ENCODE data around the gene ESR2. TPM values are rescaled to one million over a fixed set of nuclear protein-coding genes. Genes with fewer than 3 reads are reported as not detected.

The ESR2 gene
- total RNA-seq, 1 donor from 2014 or later = 0.31 TPM

DNA sequence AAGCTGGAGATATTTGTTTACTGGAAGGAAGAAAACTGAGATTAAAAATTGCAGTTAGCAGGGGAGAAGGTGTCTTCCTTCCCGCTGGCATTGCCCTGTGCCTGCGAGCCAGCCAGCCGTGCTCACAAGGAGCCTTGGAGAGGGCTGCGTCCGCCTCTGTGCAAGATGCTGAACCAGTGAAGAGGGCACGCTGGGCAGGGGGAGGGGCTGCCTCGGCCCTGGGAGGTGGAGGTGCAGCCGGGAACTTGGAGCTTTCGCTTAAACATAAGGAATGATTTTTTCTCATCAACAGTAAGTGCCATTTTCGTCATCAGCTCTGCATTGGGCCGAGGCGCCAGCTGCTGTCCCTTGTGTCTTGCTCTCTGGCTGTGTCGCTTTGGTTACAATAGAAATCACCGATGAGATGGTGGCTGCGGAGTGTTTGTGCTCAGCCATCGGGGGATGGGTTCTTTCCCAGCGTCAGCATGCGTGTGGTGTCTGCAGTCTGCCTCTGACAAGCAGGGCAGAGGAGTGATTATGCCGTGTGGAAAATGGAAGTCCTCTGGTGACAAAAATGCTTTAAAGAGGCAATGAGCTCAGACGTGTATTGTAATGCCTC is 97.3 kb downstream of the ESR2 start:
- H3K4me3 Mint-ChIP-seq = peak overlapping the region; percentile 77
- H3K36me3 Mint-ChIP-seq = peaks cover 2% of the 10 kb centered on the region
- TF ChIP-seq, protein P1, sequence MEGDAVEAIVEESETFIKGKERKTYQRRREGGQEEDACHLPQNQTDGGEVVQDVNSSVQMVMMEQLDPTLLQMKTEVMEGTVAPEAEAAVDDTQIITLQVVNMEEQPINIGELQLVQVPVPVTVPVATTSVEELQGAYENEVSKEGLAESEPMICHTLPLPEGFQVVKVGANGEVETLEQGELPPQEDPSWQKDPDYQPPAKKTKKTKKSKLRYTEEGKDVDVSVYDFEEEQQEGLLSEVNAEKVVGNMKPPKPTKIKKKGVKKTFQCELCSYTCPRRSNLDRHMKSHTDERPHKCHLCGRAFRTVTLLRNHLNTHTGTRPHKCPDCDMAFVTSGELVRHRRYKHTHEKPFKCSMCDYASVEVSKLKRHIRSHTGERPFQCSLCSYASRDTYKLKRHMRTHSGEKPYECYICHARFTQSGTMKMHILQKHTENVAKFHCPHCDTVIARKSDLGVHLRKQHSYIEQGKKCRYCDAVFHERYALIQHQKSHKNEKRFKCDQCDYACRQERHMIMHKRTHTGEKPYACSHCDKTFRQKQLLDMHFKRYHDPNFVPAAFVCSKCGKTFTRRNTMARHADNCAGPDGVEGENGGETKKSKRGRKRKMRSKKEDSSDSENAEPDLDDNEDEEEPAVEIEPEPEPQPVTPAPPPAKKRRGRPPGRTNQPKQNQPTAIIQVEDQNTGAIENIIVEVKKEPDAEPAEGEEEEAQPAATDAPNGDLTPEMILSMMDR (IDR thresholded peaks at IDR 0.05; ENCODE audit: unreplicated experiment) = no peak
- H3K4me1 Mint-ChIP-seq = peaks cover 50% of the 10 kb centered on the region
- peak in 1 of 2 experiments; percentile 53 for DNase-seq (ENCODE audit: low spot score in 2 of 2, unreplicated experiment in 2 of 2)
- H3K27me3 Mint-ChIP-seq (ENCODE audit: low read depth) = no peaks in the 10 kb centered on the region
- H3K9me3 Mint-ChIP-seq = no peaks in the 10 kb centered on the region
- H3K27ac Mint-ChIP-seq = peak overlapping the region; percentile 59

GRCh38 chr14:64196056-64196455 is 98.1 kb downstream of the ESR2 start:
- Mint-ChIP-seq H3K9me3 (no peaks in the 10 kb centered on the region), H3K4me1 (peaks cover 44% of the 10 kb centered on the region), H3K36me3 (peaks cover 5% of the 10 kb centered on the region), H3K27ac (no peak overlapping the region), H3K27me3 (ENCODE audit: low read depth) (no peaks in the 10 kb centered on the region), H3K4me3 (peak overlapping the region; percentile 77)
- TF ChIP-seq, protein P1 (IDR thresholded peaks at IDR 0.05; ENCODE audit: unreplicated experiment) = no peak
- no peak for DNase-seq (ENCODE audit: low spot score in 2 of 2, unreplicated experiment in 2 of 2)

- no peak overlapping the region for H3K27ac Mint-ChIP-seq
- peaks cover 5% of the 10 kb centered on the region for H3K36me3 Mint-ChIP-seq
- H3K4me1 Mint-ChIP-seq = peaks cover 36% of the 10 kb centered on the region
- TF ChIP-seq, protein P1 (IDR thresholded peaks at IDR 0.05; ENCODE audit: unreplicated experiment) = no peak
- no peaks in the 10 kb centered on the region for H3K27me3 Mint-ChIP-seq (ENCODE audit: low read depth)
- no peaks in the 10 kb centered on the region for H3K9me3 Mint-ChIP-seq
- H3K4me3 Mint-ChIP-seq = no peak overlapping the region
- no peak for DNase-seq (ENCODE audit: low spot score in 2 of 2, unreplicated experiment in 2 of 2)
Measured at GRCh38 chr14:64195199-64195598, 99.0 kb downstream of the ESR2 start.

GRCh38 chr14:64194404-64194803 is 99.8 kb downstream of the ESR2 start:
- Mint-ChIP-seq H3K4me1 (peaks cover 36% of the 10 kb centered on the region), H3K27me3 (ENCODE audit: low read depth) (no peaks in the 10 kb centered on the region), H3K36me3 (peaks cover 5% of the 10 kb centered on the region), H3K9me3 (no peaks in the 10 kb centered on the region), H3K27ac (no peak overlapping the region), H3K4me3 (no peak overlapping the region)
- DNase-seq (ENCODE audit: low spot score in 2 of 2, unreplicated experiment in 2 of 2) = no peak
- TF ChIP-seq, protein P1 (IDR thresholded peaks at IDR 0.05; ENCODE audit: unreplicated experiment) = no peak

DNA sequence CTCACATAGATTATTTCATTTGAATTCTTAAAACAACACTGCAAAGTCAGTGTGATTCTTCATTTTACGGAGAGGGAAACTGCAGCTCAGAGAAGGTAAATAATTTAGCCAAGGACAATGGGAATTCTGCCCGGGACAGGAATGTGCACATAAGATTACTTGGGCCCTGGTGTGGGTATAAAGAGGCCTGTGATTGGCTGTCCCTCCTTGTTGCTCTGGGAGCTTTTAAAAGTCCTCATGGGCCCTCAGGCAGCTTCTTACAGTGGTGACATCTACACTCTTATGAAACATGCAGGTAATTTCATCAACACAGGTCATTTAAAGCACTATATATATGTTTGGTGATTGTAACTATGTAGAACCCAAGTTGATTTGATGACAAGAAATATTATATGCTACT is 100.3 kb downstream of the ESR2 start:
- H3K27me3 Mint-ChIP-seq (ENCODE audit: low read depth) = no peaks in the 10 kb centered on the region
- no peak overlapping the region for H3K27ac Mint-ChIP-seq
- no peaks in the 10 kb centered on the region for H3K9me3 Mint-ChIP-seq
- TF ChIP-seq, protein P1 (IDR thresholded peaks at IDR 0.05; ENCODE audit: unreplicated experiment) = no peak
- no peak overlapping the region for H3K4me3 Mint-ChIP-seq
- H3K4me1 Mint-ChIP-seq = peaks cover 33% of the 10 kb centered on the region
- DNase-seq (ENCODE audit: low spot score in 2 of 2, unreplicated experiment in 2 of 2) = no peak
- peaks cover 7% of the 10 kb centered on the region for H3K36me3 Mint-ChIP-seq

GRCh38 chr14:64191756-64192155 is 102.4 kb downstream of the ESR2 start:
- Mint-ChIP-seq H3K4me3 (no peak overlapping the region), H3K9me3 (no peaks in the 10 kb centered on the region), H3K36me3 (peaks cover 13% of the 10 kb centered on the region), H3K27ac (no peak overlapping the region), H3K27me3 (ENCODE audit: low read depth) (no peaks in the 10 kb centered on the region), H3K4me1 (peaks cover 16% of the 10 kb centered on the region)
- DNase-seq (ENCODE audit: low spot score in 2 of 2, unreplicated experiment in 2 of 2) = no peak
- TF ChIP-seq, protein P1 (IDR thresholded peaks at IDR 0.05; ENCODE audit: unreplicated experiment) = no peak

Data from mesothelial cell of epicardium (in vitro differentiated cells).